Activated CD4-positive, alpha-beta T cell treated with anti-CD3 and anti-CD28 coated beads for 48 hours (primary cell): Measurements from ENCODE around the gene GCA.

ENCODE experiments used
- DNase-seq: peaks from one replicate; pipeline ENCODE4 v3.0.0-alpha.2; 2020

The GCA gene, protein sequence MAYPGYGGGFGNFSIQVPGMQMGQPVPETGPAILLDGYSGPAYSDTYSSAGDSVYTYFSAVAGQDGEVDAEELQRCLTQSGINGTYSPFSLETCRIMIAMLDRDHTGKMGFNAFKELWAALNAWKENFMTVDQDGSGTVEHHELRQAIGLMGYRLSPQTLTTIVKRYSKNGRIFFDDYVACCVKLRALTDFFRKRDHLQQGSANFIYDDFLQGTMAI

GRCh38 chr2:162343824-162344616, at the start of gene GCA:
GCA (plus strand) TSS chr2:162344132; CDS start chr2:162344249, 117 bp downstream.
- DNase-seq, result peak; percentile 99

- no peak for DNase-seq
These were observed 48.9 kb upstream of the GCA start for GRCh38 chr2:162295009-162295408.

GRCh38 chr2:162297925-162298552, 45.9 kb upstream of the GCA start:
- DNase-seq, result peak; percentile 67

GRCh38 chr2:162298669-162299335, 45.1 kb upstream of the GCA start:
- DNase-seq, result no peak

DNA sequence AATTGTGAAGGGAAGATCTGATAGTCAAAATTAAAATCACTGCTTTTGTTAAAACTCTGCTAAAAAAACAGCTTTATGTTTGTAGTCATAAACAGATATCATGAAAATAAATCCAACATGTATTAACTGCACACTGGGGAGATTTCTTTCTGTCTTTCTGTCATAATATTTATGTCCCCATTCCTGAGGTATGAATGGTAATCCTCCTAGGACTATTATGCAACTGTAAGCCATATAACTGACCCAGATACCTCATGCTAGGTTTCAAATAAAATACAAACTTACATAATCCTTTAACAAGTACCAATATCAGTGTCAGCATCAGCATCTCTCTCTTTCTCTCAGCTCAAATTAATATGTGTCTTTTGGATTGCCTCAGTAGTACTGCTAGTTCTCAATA, 43.7 kb upstream of the GCA start:
- DNase-seq, result no peak

DNA sequence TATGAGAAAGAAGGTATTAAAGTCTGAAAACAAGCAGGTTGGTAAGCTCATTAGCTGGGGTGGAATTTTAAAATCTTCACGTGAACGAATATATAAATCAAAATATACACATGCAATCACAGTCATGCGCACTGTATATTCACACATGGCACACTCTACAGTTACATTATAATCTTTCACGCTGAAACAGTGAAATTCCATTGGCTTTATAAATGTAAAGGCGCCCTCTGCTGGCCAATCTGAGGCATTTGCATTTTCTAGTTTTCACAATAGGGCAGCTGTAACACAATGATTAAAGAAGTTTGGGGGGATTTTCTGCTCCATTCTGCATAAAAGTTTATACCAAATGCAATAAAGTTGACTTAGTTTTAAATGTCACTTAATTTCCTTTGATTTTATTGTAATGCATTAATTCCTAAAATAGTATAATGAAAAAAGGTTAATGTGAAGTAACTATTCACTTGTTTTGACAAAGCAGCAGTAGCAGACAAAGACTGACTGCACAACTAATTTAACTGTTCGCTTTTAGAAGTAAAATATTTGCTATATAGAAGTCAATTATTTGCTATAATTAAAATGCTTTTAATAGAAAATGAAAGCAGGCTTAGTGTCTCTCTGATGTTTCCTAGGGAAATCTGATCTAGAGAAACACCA, 42.7 kb upstream of the GCA start:
- peak; percentile 64 for DNase-seq

GRCh38 chr2:162301877-162302276, 42.1 kb upstream of the GCA start:
- DNase-seq, result no peak

DNA sequence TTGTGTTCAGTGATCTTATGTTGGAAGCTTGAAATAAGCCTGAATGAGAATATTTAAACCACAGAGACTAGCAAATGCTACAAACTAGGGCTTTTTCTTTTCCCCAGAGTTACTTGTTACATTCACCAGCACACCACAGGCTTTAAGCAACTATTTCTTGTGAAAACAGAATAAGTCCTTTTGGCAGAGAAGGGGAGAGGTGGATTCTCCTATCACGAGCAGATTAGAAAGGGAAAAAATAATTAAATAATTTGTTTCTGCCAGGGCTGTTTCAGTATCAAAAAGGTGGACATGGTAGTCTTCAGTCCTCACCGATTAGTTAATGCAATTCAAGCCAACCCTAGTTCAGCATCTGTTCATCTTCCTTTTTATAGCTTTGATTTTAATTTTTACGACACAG, 38.0 kb upstream of the GCA start:
- DNase-seq, result no peak

DNA sequence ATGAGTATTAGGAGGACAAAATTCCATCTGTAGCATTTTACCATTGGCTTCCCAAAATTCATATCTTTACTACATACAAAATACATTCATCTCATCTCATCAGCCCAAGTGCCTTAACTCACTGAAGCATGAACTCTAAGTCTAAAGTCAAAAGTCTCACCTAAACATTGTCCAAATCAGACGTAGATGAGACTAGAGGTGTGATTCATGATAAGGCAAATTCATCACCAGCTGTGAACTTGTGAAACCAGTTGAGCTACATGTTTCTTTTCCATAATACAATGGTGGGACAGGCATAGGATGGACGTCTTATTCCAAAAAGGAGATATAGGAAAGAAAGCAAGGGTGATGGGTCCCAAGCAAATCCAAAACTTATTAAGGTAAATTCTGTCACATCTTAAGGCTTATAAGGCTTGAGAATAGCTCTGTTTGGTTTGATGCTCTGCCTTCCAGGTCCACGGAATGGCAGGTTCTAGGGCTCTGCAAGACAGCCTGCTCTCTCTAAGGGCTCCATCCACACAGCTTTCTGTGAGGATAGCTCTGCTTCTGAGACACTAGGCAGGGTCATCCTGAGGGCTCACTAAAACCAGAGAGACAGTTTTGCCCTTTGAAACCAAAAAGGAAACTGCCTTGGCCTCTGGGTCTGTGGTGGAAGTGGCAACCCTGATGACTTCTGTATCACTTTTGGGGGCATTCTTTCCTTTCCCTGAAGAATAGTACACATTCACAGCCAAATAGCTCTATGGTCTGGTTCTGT, 35.0 kb upstream of the GCA start:
- DNase-seq, result no peak

- no peak for DNase-seq
These were observed 31.1 kb upstream of the GCA start for GRCh38 chr2:162312853-162313252.

DNA sequence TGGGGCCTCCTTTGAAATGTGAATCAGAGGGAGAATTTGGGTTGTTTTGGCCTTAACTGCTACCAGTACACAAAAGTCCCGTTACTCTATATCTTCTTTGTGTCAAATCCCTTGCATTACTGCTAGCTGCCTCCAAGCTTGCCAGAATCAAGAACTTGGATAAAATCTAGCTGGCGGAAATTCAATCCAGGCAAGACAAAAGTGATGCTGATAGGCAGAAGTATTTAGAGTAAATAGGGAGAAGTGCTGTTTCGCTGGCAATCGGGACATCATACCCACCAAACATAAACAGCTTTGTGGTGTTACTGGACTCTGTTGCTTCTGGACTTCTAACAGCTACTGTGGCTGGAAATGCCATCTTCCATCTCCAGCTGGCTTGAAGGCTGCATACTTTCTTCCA, 28.0 kb upstream of the GCA start:
- DNase-seq, result no peak

GRCh38 chr2:162316590-162316989, 27.3 kb upstream of the GCA start:
- DNase-seq, result no peak

DNA sequence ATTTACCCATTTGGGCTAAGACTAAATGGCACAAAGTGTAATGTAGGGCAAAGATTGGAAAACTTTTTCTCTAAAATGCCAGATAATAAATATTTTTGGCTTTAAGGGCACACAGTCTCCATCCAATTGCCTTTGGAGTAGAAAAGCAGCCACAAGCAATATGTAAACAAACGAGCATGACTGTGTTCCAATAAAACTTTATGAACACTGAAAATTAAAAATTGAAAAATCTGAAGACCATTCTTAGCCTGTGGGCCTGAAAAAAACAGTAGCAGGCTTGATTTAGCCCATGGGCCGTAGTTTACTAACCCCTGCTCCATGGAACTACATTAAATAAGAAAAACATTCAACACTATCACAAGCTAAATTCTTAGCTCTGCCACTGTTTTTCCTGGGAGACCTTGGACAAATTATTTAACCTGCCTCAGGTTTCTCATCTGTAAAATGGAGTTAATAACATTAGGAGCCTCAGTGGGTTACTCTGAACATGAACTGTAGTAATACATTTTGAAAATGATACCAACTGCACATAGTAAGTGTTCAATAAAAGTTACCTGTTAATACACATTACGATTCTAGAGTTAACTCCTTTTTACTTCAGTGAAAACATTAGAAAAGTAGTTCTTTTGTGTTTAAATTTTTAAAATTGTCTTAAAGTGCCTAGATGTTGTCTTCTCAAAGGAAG, 26.7 kb upstream of the GCA start:
- no peak for DNase-seq

DNA sequence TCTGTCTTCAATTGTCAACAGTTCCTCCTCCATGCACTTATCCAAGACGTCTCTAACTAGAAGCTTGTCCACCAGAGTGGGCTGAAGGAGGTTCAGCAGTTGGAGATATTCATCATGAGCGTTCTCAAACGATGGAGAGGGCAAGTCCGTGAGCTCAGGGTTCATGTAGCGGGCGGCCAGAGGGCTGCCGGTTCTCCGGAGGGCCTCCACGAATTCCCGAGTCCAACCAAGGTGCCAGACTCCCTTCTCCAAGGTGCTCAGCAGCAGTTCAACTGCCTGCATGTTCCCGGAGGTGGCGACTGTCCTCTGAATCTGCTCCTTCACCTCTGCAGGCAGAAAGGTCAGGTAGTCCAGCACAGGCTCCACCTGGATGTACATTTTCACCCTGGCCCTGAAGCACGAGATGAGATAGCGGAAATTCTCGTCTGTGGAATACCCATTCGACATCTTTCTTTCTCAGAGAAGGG, 26.0 kb upstream of the GCA start:
- DNase-seq, result peak; percentile 35

- DNase-seq, result peak; percentile 83
These were observed 25.4 kb upstream of the GCA start, which contains the start of gene IFIH1 for GRCh38 chr2:162318328-162319180. IFIH1 (minus strand) TSS chr2:162318684; CDS start chr2:162318307, 377 bp downstream.

DNA sequence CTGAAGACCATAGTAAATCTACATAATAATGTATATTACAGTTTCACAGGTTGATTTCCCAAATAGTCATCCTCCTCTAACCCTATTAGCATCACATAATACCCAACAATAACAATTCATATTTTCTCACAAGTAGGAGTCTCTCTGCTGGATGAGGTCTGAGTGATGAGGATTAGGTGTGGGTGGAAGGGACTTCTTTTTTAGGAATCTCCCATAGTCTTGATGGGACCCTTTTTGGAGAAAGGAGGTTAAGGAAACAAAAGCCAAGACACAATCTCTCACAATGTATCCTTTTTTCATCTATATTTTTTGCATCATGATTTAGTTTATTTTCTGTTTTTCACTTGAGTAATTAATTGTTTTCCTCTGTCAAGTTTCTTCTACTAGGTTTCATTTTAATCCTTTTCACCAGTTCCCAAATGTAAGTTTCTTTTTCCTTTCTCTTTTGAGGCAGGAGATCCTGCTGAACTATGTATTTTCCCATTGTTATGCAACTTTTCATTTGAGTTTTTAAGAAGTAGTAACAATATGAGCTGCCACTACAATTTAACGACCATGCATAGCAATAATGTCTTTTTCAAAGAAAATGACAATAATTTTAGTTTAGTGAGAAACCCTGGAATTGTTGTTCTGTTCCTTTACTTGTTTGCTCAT, 22.9 kb upstream of the GCA start:
- DNase-seq, result no peak

DNA sequence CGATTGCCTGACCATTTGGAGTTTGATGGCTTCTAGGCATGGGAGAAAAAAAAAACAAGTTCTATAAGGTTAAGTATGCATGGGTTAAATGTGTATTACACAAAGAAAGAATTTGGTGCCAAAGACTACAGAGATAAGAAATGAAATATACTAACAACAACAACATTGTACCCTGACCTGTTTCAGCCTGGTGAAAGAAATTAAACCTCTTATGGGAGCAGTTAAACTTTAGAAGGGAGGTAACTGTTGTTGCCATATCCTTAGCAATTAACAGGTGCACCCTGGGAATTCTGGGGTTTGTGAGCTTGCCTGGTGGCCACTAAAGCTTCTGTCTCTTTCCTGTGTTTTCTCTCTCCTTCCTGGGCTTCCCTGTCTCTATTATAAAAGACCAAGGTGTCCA, 19.0 kb upstream of the GCA start:
- no peak for DNase-seq

GRCh38 chr2:162327134-162327769, 16.7 kb upstream of the GCA start:
- peak; percentile 47 for DNase-seq

DNA sequence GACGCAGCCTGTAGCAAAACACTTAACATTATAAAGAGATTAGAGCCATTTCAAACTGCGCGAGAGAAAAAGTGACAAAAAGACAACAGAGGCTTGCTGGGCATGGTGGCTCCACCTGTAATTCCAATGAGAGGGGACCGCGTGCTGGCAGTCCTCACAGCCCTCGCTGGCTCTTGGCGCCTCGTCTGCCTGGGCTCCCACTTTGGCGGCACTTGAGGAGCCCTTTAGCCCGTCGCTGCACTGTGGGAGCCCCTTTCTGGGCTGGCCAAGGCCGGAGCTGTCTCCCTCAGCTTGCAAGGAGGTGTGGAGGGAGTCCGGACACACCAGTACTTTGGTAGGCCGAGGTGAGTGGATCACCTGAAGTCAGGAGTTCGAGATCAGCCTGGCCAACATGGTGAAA, 16.1 kb upstream of the GCA start:
- DNase-seq, result no peak
